ENCODE measurements around the gene MCF2L2.

Gene MCF2L2

GRCh38 chr3:183265834-183266417 lies 162.5 kb downstream of the MCF2L2 start:
- no peak for DNase-seq (ENCODE audit: low spot score)

- DNase-seq (ENCODE audit: low spot score), result peak; percentile 73
These were observed 163.2 kb downstream of the MCF2L2 start for GRCh38 chr3:183265157-183265642.

DNA sequence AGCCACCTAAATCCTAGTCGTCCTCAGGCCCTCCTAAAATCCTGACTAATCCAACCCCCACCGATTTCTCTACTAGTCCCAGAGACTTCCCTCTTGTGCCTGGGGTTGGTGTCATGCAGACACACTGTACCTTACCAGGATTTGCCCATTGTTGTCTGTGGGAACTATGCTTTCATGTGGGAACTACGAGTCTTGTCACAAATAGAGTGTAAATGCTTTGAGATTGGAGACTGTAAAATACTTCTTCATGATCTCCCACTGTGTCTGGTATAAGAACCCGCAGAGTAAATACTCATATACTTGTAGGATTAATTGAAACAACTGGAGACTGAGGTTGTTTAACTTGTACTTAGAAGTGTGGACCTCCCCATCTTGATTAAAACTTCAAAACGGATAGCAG lies 164.2 kb downstream of the MCF2L2 start:
- DNase-seq (ENCODE audit: low spot score), result no peak

- DNase-seq (ENCODE audit: low spot score), result no peak
These were observed 165.5 kb downstream of the MCF2L2 start for GRCh38 chr3:183262875-183263378.

DNA sequence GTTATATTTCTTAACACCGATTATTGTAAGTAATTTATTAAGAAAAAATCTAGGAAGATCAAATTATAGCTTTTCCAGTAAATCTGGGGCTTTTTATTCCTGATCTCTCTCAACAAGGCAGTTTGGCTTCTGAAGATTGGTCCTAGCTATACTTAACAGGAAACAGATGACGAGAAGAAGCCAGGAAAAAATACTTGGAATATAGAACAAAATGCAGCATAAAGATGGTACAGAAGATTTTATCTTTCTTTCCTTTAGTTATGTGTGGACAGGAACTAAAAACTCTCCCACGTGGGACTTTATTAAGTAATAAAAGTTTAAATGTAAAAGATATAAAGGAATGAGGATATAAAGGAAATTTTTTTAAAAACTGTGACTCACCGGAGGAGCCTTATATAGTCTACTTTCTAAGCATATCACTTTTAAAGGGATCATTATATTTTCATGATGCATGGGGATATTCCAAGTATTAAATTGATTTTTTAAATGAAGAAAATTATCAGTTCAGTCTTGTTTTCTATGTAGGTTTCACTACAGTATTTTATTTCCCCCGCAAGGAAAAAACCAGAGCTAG lies 167.2 kb downstream of the MCF2L2 start:
- no peak for DNase-seq (ENCODE audit: low spot score)

DNA sequence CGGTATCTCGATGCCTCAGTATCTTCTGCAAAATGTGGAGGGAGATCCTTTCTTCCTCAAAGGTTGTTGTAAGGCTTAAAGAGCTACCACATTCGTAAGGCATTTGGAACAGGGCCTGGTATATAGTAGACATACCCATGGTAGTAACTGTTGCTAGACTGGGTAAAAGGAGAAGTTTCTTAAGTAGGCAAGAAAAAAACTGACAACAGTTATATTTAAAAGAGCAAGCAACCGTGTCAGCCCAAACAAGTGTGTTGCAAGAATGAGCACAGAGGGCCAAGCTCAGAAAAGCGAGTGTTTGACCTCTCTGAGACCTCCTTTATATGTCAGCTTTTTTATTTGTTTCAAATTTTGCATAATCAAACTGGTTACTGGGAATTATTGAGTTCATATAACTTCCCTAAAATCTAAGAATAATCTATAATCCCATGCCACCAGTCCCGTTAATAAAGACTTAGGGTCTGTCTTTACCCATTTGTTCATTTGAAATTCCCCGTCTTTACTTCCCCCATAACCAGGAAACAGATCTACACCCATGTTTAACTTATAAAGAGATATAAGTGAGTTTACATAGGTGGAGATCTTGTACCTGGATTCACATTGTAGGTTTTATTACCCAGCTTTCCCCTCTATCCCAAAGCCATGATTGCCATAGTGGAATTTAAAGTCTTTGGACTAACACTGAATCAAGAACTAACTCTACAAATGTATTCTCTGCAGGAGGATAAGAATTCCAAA lies 168.1 kb downstream of the MCF2L2 start:
- DNase-seq (ENCODE audit: low spot score), result no peak

GRCh38 chr3:183259621-183260020 lies 168.8 kb downstream of the MCF2L2 start:
- DNase-seq (ENCODE audit: low spot score), result no peak

DNA sequence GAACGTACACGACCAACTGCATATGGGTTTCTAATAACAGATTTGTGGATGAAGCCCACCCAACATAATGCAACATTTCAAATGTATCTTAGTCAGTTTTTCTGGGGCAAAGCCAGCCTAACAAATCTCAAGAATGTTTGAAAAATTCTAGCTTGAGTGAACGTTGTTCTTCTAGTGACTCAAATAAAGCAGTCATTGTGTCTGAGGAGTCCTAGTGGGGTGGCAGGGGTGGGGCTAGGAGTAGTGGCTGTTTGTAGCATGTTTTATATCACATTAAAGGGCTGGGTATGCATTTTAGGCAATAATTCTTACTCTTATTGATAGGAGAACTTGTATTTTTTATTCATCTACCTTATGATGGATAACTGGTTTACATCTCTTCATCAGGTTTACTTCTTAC lies 169.3 kb downstream of the MCF2L2 start:
- DNase-seq (ENCODE audit: low spot score), result no peak

- DNase-seq (ENCODE audit: low spot score), result no peak
These were observed 173.1 kb downstream of the MCF2L2 start for GRCh38 chr3:183255348-183255730.

DNA sequence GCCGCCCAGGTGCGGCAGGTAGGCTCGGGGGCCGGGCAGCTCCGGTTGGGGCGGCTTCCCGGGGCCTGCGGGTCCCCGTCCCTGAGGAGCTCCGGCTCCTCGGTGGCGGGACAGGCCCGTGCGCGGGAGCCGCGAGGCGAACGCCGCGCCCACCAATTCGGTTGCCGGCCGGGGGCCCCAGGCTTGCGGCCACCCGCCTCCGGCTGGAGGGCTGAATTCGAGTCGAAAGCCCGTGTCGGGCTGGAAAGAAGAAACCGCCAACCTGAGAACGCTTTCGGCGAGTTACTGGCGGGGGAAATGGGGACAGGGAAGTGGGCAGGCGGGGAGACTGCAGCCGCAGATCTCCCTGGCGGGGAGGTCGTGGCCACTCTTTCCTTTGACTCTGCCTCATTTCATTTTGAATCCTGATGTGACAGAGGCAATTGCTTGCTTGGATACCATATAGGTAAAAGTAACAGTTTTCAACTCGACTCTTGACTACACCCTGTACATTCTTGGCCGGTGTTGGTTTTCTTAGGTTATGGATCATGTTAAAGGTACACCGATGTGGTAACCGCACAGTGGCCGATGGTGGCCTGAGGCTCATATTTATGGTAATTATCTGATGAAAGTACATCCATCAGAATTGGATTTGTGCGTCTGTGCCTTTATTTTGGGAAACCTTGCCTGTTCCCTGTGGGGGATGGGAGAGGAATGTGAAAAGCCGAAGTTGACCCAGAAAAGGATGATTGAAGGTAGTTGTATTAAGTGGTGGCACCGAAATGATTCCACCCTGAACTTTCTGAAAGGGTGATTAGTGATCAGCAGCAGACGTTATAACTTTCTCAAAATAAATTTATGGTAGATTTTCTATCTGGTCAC lies 173.7 kb downstream of the MCF2L2 start:
- DNase-seq (ENCODE audit: low spot score), result peak; percentile 71

DNA sequence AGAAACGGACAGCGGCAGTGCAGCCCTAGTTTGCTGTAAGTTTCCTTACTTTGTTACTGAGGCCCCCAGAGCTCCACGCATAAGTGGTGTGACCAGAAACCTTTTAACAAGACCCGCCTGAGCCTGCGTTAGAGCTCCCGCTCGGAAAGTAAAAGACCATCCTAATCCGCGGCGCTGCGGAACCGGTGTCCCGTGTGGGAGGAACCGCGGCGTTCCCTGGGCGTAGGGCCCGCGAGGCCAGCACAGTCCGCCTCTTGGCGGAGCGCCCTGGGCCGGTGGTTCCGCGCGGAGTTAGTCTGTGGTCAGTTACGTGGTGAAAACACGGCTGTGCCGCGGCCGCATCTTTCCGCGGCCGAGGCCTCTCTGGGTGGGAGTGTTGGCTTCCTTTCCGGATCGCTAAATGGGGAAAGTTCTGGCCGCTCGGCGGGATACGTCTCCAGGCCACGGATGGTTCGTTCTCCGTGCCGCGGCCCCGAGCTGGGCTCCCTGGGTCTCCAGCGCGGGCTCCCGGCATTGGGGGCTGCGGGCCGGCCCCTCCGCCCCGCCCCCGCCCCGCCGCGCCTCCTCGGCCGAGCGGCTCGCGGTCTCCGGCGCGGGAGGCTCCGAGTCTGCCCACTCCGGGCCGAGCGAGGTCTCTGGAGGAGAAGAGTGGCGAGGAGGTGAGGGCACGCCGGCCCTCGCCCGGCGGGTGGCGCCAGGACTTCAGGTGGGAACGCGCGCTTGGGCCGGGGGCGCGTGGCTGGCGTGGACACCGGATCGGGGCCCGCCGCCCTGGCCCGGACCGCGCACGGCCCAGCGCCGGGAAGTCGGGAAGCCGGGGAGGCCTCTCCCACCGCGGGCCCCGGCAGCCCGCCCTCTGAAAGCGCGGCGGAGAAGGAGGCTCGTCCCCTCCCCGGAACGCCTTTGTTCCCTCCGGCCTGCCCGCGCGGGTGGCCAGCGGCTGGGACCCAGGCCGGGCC lies 174.6 kb downstream of the MCF2L2 start:
- peak; percentile 76 for DNase-seq (ENCODE audit: low spot score)

DNA sequence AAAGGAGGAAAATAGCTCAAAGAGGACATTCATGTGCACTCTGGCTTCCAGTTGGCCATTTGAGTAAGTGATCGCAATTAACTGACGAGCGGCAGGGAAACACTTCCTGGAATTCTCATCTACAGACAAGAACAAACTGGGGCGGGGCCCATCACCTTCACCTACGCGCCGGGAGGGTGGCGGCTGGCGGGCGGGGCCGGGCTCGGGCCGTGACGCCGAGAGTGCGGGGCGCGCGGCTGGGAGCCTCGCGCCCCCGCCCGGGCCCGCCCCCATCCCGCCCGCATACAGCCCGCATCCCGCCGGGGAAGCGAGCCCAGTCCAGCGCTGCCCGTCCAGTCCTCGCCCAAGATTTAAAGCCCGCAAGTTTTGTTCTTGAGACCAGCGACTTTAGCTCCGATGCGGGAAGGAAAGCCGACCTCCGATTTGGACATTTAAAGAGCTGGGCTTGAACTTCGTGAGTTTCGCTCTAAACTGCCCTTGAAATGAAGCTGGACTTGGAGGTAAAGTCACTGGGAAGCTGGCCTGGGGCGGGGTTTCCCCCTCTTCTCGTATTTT lies 175.4 kb downstream of the MCF2L2 start, which contains the start of gene B3GNT5:
Gene B3GNT5, plus strand, starts transcription at position 281 of the 555 bp plus-strand sequence. CDS start 16,546 bp downstream, outside the sequence.
- DNase-seq (ENCODE audit: low spot score), result no peak

DNA sequence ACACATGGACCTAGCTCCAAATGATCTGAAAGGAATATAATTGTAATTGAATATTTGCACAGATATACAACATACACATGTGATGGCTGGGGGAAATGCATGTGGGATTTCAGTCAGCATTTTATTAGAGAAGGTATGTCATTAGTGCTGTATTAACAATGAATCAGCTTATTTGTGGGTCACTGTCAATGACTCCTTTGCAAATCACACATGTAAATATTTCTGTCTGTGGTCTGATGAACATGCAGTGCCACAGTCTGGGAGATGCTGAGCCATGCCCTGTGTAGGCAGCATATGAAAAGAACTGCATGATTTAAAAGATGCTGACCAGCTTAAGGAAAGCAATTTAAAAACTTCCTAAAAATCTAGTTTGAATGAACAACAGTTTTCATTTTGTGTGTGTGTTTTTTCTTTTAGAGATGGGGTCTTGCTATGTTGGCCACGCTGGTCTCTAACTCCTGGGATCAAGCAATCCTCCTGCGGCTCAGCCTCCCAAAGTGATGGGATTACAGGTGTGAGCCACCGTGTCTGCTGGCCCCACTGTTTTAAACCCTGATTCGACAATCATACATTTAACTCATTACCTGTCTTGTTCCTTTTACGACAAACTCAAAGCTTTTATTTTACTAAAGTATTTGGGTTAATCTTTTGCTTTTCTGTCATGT lies 176.2 kb downstream of the MCF2L2 start:
- no peak for DNase-seq (ENCODE audit: low spot score)

GRCh38 chr3:183249006-183249718 lies 179.3 kb downstream of the MCF2L2 start:
- no peak for DNase-seq (ENCODE audit: low spot score)

DNA sequence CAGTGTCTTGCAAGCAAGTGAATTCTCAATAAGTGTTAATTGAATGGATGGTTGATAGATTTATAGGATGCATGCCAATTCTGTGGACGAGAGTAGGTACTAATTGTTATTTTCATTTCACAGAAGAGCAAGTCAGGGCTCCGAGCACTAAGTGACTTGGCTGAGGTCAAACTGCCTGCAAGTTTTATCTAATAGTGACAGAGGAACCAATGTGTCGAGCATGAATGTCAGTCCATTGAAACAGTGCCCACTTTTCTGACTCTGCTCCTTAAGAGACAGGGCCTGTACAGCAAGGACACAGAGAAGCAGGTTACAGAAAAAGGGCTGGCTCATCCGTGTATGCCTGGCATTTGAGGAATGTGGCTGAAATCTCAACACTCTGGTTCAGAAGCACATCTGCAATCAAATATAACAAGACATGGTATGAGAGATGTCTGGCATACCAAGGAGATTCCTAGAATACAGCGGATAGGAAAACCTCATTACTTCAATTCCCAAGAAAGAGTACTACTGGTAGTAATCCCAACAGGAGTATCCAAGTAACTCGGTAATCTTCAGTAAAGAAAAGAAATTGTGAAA lies 181.3 kb downstream of the MCF2L2 start:
- DNase-seq (ENCODE audit: low spot score), result no peak

DNA sequence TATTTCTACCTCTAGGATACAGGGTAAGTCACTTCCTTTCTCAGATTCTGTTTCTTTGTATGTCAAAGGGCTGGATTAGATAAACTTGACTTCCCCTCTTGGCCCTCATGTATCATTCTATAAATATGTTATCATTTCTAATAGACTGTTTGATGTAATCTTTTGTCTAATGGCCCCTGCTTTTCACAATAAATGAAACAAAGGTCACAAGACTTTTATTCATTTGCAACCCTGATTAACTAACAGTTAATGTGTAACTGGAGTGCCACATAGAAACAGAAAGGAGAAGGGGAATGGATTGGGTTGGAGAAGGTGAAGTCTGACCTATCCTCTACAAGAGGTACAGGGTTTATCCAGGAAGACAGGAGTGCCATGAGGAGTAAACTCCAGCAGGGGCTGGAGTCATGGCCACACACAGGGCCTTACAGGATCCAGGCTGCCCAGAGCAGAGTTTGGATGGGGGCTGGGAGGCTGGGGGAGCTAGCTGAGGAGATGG lies 183.4 kb downstream of the MCF2L2 start:
- no peak for DNase-seq (ENCODE audit: low spot score)

GRCh38 chr3:183244219-183244618 lies 184.2 kb downstream of the MCF2L2 start:
- no peak for DNase-seq (ENCODE audit: low spot score)

- no peak for DNase-seq (ENCODE audit: low spot score)
These were observed 186.0 kb downstream of the MCF2L2 start for GRCh38 chr3:183242431-183242830.

DNA sequence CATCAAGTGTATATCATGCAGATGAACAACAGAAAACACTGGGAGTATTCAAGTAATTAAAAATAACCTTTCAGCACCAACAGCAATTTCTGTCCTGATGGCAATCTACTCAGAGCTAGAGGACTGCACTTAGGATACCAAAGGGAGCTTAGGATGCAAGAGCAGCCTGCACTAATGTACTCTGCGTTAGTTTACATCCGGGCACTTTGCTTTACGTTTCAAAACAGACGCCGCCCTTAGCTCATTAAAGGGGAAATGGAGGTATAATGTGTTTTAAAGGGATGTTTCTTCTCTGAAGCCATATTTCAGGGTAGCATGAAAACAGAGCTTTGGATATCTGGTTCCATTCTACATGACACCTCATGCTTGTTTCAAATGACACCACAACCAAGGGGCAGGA lies 189.4 kb downstream of the MCF2L2 start:
- DNase-seq (ENCODE audit: low spot score), result no peak

Data from ecto neural progenitor cell (in vitro differentiated cells).